HG03039 (cell line): ENCODE measurements around the gene MORN2.

Experiments used
- ATAC-seq: cut with Tn5 transposase; IDR thresholded peaks from one replicate; pipeline ENCODE4 v1.9.1; 2021; ENCODE audit warnings: mild to moderate bottlenecking, moderate library complexity; ENCODE audit not compliant: unreplicated experiment

MORN2 gene

DNA sequence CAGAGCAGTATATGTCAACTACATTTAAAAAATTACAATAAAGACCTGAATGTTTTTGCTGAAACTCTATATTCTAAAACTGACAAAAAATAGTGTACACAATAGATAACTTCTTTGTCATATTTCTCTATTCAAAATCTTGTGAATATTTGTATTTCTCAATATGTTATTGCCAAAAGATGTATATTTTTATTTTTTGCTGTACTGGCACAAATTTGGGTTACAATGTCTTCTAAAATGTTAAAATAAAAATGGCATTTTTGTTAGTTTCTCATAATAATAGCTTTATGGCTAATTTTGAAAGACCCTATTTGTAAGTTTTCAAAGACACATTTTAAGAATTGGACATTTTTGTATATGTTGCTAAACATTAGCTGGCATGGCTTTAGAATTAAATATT, 13.3 kb downstream of the MORN2 start:
- ATAC-seq: no peak

DNA sequence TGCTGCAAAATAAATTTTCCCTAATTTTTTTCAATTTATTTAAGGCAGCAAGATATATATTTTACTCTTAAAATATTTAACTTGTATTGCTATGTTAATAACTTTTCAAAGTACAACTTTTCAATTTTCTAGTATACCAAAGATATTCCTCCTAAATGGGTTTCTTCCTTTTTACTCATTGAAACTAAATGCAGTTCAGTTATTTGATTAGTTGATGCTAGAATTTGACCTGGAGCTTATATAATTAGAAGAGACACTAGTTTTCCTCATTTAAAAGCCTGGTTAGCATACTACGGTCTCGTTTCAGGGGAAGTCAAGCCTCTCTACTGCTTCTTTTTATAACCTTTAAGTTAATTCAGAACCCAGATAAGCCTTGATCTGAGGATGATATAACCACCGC, 13.8 kb downstream of the MORN2 start, which contains the start of gene ARHGEF33:
TSS of gene ARHGEF33 (plus strand) at position 301 of the 400 bp plus-strand sequence. CDS start 29,573 bp downstream, outside the sequence.
- no peak for ATAC-seq

DNA sequence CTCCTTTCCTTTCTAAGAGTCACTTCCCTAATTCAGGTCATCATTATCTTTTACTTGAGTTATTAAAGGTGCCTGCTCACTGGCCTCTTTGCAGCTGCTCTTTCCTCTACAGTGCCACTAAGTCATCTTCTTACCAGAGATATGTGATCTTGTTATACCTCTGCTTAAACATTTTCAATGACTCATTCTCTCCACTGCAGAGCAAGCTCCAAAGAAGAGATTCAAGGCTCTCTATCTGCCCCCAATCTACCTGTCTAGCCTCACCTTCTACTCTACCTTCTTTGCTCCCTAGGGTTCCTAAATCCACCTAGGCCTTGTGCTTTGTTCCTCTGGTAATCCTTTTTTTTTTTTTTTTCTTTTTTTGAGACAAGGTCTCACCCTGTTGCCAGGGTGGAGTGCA, 17.0 kb downstream of the MORN2 start:
- no peak for ATAC-seq

DNA sequence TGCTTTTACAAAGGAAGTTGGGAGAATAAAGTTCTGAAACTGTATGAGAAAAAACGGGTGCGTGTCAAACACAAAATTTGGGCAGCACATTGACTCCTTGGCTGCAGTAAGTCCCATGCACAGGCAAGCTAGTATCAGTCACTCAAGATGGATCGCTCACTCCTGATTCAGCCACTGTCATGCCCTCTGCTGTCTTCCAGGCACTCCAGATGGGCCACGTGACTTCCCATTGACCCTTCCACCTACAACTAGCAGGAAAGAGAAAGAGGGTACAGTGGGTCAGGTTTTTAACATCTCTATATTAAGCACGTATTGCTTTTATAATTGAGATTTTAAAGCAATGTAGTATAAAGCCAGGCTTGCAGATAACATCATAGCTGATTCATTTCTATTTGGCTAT, 22.5 kb downstream of the MORN2 start:
- ATAC-seq: no peak

DNA sequence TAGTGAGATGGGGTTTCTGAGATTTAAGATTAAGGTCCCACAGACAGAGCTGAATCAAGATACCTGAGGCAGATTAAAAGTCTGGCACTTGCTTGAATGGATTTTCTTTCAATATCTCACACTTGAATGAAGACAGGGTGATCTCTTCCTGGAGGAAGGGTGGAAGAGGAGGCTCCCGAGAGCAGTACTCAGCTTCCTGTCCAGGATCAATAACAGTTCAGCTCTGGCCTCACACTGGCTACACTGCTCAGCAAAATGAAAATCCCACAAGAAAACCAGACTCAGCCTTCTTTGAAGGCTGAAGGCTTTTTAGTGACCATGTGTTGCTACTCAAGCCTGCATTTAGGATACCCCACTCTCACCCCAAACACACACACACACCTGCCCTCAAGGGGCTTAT, 24.9 kb downstream of the MORN2 start:
- no peak for ATAC-seq

DNA sequence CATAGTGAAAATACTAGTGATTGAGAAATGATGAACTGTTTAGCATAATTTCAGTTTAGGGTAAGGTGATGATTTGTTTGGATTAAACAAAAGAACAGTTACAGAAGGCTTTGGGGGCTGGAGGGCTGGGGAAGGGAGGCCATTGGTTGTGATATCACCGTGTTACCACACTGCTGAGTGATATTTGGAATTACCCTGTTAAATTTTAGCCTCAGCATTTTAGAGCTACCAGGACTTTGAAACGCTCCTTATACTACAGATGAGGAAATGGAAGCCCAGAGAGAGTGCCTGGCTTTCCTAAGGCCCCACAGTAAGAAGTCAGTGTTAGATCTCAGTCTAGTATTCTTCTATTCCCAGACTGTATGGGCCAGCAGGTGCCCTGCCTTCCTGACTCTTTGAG, 29.5 kb downstream of the MORN2 start:
- ATAC-seq: no peak

DNA sequence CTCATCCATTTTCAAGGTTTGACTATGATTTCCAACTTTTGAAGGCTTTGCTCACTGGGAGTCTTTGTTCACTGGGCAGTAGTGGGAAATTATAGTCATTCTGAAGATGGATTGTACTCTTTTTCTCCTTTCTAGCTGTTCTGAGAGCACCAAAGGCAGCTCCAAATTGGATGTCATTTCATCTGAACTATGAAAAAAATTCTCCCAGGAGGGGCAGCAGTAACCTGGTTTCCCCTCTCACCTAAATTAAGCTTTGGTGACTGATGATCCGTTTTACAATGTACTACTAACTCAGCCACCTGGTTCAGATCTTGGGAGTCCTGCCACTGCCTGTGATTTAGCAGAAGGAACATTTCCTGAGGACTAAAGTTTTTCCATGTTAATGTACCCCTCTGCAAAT, 31.5 kb downstream of the MORN2 start:
- no peak for ATAC-seq

DNA sequence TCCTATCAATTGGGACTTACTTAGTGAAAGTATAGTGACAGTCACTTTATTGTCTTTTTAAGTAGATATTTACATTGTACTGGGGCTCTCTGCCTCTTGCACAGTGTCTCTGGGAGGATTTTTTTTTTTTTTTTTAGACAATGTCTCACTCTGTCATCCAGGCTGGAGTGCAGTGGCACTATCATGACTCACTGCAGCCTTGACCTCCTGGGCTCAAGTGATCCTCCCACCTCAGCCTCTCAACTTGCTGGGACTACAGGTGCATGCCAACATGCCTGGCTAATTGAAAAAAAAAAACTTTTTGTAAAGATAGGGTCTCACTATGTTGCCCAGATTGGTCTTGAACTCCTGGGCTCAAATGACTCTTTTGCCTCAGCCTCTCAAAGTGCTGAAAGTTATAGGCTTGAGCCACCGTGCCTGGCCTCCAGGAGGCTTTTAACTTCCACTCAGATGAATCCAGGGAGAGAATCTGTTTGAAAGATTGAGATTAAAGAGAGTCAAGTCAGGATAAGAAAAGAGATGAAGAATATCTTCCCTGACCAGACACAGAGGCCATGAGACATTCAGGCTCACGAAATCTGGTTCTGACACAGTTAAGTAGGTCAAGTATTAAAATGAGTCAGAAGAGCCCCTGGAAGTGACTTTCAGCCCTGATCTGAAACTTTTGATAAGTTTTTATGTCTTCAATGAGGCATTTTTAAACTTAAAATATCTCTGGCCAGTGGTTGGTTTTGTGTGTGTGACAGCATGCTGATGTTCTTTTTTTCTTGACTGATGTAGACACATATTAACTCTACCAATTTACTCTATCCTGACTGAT, 32.2 kb downstream of the MORN2 start:
- ATAC-seq: peak; percentile 86

DNA sequence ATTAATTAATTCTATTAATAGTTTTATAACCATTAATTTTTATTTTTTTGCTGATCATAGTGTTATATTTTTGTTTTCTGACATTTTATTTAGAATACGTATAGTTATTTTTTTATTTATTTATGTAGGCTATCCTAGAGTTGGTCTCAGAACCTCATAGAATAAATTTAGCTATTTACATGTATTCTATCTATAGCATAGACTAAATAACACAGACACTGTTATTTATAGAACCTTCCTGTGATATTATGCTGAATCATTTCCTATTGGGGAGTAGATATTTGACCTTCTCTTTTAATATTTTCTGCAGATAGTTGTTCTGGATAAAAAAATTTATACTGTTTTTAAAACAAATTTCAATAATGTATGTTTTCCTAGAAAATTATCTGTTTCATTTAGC, 34.1 kb downstream of the MORN2 start:
- ATAC-seq: no peak

DNA sequence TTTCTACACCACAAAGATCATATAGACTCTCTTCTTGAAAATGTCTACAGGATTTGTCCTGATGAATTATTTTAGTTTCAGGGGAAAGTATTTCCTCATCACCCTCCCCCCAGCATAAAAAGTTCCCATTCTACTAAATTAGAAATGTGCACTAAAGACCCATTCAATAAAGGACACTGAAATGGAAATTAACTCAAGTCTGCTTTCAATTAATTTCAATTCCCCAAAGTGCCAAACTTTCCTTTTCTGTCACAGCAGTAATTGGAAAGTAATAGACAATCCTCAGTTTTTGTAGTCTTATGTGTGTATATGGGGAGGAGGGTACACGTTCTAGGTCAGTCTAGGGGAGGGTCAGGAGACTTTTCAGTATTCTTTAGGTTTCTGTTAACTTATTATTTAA, 35.4 kb downstream of the MORN2 start:
- ATAC-seq: no peak

DNA sequence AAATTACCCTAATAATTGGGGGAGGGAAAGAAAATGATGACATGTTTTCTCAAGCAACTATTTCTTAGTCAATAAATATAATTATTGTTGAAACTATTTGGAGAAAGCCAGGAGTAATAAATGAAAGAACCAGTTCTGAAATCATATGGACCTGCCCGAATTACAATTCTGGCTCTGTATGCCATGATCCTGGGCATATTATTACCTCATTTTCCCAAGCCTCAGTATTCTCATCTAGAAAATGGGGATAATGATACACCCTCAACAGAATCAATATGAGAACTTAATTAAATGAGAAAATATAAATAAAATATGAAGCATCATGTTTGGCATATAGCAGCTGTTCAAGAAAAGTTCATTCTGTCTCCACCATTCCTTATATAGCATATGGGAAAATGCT, 36.8 kb downstream of the MORN2 start:
- ATAC-seq: no peak

DNA sequence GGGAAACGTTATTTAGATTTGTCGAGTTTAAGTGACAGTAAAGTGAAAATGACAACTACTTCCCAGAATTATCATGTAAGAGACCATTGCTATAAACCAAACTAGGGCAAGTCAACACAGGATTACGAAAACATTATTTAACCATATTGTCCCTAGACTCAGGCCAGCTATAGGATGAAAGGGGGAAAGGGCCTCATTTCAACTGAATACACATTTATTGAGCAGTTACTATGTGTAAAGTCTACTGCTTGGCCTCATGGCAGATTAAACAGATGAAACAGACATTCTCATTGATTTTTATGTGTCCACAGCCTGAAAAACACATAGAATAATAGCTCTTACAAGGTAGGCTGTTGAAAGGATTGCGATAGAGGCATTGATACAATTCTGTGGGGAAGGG, 46.6 kb downstream of the MORN2 start:
- ATAC-seq: no peak

DNA sequence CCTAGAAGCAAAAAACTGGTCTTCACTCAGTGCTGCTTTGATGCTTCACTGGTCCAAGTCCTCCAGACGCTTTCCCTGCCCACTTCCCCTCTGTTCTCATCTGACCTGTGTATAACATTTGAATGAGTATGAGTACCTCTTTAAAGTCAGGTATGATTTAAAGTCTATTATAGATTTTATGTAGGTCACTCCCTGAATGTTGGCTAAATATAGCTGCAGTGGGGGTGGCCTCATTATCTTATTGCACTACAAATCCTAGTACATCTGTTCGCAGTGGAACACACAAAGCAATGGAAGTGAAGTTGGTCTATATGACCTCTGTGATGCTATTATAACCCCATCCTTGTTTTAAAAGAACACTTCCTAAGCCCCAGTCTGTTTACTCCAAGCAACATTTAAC, 47.1 kb downstream of the MORN2 start:
- no peak for ATAC-seq

DNA sequence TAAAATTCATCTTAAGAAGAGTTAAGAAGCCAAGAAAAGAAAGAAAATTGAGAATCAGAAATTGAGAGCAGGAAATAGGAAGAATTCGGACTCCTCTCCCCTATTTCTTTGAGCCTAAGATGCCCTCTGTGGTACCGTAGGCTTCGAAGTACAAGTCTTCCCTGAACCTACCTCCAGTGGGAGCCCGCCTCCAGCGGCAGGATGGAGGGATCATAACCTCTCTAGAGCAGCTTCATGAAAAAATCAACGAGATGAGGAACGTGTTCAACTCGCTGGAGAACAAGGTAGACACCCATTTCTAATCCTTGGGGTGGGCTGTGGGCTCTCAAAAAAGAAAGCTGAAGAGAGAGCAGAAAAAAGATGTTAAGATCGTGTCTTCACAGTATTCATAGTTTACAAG, 50.2 kb downstream of the MORN2 start:
- ATAC-seq: no peak

DNA sequence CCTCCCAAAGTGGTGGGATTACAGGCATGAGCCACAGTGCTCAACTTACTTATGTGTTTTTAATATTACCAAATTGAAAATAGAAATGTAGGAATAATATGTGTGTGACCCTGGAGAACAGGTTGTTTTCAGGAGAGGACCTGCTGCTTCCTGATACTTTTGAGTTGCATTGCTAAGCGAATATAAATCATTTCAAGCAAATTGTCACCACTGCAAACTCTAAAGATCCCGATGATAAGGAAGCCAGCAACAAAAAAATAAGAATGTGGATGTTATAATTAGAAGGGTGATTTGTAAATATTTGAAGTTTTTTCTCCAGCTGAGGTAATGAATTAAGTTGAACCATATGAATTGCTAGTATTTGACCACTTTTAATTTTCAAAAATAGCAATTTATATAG, 54.8 kb downstream of the MORN2 start:
- no peak for ATAC-seq
